GM23338 (cell line): ENCODE results near the gene ANXA8L1.
"Not testable (repeated sequence)": the region's sequence is repeated elsewhere in the genome, so short reads cannot be mapped to it uniquely, and the experiment has no call there.

Source experiments
- CREB1 ChIP-seq: fragments of 250-450 bp; sonication (Bioruptor Pico); IDR thresholded peaks from 2 replicates; pipeline ENCODE4 v1.5.0; 2020; ENCODE audit warnings: low read depth, mild to moderate bottlenecking, moderate library complexity
- CTCF ChIP-seq, 2 experiments: fragments of 200-600 bp in 1 of 2; sonication (generic) in 1 of 2; conservative IDR thresholded peaks; 2 replicates each; pipeline versions ENCODE4 v1.5.1 to v1.6.1; 2016 to 2017; ENCODE audit warnings: antibody characterized with exemption in 2 of 2, low read depth in 2 of 2, mild to moderate bottlenecking in 2 of 2, moderate library complexity in 1 of 2
- ETS1 ChIP-seq: IDR thresholded peaks from 2 replicates; pipeline ENCODE4 v1.6.1; 2016; ENCODE audit warnings: antibody characterized with exemption
- EZH2 ChIP-seq: fragments of 200-600 bp; sonication (generic); IDR thresholded peaks from one replicate; pipeline ENCODE4 v1.8.0; 2017; ENCODE audit warnings: antibody characterized with exemption, mild to moderate bottlenecking, low read depth; ENCODE audit not compliant: unreplicated experiment
- POLR2AphosphoS5 ChIP-seq: IDR thresholded peaks from 2 replicates; pipeline ENCODE4 v1.6.1; 2016; ENCODE audit warnings: antibody characterized with exemption, low read depth
- REST ChIP-seq: IDR thresholded peaks from one replicate; pipeline ENCODE4 v1.6.1; 2018; ENCODE audit warnings: antibody characterized with exemption; ENCODE audit not compliant: unreplicated experiment
- ZNF331 ChIP-seq: fragments of 250-450 bp; sonication (Bioruptor Pico); IDR thresholded peaks from 2 replicates; pipeline ENCODE4 v1.5.0; 2020; ENCODE audit warnings: low read depth, mild to moderate bottlenecking, moderate library complexity

GRCh38 chr10:46374410-46374809 is 1.2 kb upstream of the ANXA8L1 start:
- TF ChIP-seq CTCF (conservative IDR thresholded peaks at IDR 0.05; ENCODE audit: low read depth in 2 of 2); EZH2; REST; ZNF331 (CRISPR knock-in tag); POLR2AphosphoS5; ETS1; CREB1 (CRISPR knock-in tag): not testable (repeated sequence)
